ENCODE measurements around the gene SERPINA1.

SERPINA1 gene

GRCh38 chr14:94397289-94398181 is 9.1 kb upstream of the SERPINA1 start:
- FAIRE-seq, result no peak

- no peak for FAIRE-seq
These were observed 8.3 kb upstream of the SERPINA1 start for GRCh38 chr14:94396628-94397225.

- no peak for FAIRE-seq
These were observed 7.6 kb upstream of the SERPINA1 start for GRCh38 chr14:94395888-94396574.

- FAIRE-seq, result no peak
These were observed 7.0 kb upstream of the SERPINA1 start for GRCh38 chr14:94395282-94395887.

GRCh38 chr14:94394581-94395207 is 6.3 kb upstream of the SERPINA1 start:
- FAIRE-seq, result no peak

GRCh38 chr14:94394025-94394493 is 5.7 kb upstream of the SERPINA1 start:
- no peak for FAIRE-seq

GRCh38 chr14:94393474-94393873 is 5.1 kb upstream of the SERPINA1 start:
- no peak for FAIRE-seq

GRCh38 chr14:94392510-94392935 is 4.1 kb upstream of the SERPINA1 start:
- FAIRE-seq, result no peak

- FAIRE-seq, result no peak
These were observed 3.0 kb upstream of the SERPINA1 start for GRCh38 chr14:94391281-94391975.

- no peak for FAIRE-seq
These were observed 2.1 kb upstream of the SERPINA1 start for GRCh38 chr14:94390372-94391086.

- no peak for FAIRE-seq
These were observed 1.4 kb upstream of the SERPINA1 start for GRCh38 chr14:94389731-94390371.

- no peak for FAIRE-seq
These were observed 685 bp upstream of the SERPINA1 start for GRCh38 chr14:94389104-94389469.

- FAIRE-seq, result no peak
These were observed 397 bp downstream of the SERPINA1 start for GRCh38 chr14:94388027-94388383.

GRCh38 chr14:94387051-94388026 is 1.1 kb downstream of the SERPINA1 start:
- no peak for FAIRE-seq

GRCh38 chr14:94386085-94387031 is 2.0 kb downstream of the SERPINA1 start:
- no peak for FAIRE-seq

GRCh38 chr14:94385553-94386057 is 2.8 kb downstream of the SERPINA1 start:
- FAIRE-seq, result no peak

GRCh38 chr14:94384342-94384741 is 4.1 kb downstream of the SERPINA1 start:
- FAIRE-seq, result no peak

- no peak for FAIRE-seq
These were observed 4.6 kb downstream of the SERPINA1 start for GRCh38 chr14:94383777-94384176.

All from TTC549 (cell line).